GM19025 (cell line): ENCODE measurements around the gene GALNT1.

Source experiments
- ATAC-seq: cut with Tn5 transposase; IDR thresholded peaks from one replicate; pipeline ENCODE4 v1.9.1; 2021; ENCODE audit warnings: mild to moderate bottlenecking, low read depth, moderate library complexity; ENCODE audit not compliant: unreplicated experiment

The GALNT1 gene

DNA sequence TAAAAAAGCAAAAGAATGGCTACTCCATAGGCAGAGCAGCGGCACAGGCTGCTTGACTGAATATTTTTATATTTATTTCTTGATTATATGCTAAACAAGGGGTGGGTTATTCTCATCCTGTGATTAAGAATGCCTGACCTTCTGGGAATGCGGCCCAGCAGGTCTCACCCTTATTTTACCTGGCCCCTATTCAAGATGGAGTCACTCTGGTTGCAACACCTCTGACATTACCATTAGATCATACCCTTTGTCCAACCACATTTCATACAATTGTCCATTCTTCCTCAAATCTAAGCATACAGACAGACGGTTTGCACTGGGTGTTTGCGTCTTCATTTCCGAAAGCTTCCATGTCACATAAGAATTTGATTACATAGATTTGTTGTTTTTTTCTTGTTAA, 168.2 kb downstream of the GALNT1 start:
- no peak for ATAC-seq

DNA sequence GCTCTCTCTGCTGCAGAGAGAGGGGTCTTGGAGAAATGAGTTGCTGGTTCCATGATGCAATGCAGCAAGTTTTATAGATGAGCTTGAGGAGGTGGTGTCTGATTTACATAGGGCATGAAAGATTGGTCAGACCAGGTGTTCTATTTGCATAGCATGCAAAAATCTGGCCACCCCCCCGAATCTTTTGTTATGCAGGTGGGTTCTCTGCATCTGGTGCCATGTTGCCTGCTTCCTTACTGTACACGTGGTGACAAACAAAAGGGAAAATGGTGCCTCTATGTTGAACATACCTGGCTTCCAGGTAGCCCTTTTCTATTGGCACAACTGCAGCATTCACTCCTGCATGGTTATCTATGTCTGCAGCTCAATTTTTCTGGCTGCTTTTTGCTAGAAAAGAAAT, 169.4 kb downstream of the GALNT1 start:
- ATAC-seq, result no peak

DNA sequence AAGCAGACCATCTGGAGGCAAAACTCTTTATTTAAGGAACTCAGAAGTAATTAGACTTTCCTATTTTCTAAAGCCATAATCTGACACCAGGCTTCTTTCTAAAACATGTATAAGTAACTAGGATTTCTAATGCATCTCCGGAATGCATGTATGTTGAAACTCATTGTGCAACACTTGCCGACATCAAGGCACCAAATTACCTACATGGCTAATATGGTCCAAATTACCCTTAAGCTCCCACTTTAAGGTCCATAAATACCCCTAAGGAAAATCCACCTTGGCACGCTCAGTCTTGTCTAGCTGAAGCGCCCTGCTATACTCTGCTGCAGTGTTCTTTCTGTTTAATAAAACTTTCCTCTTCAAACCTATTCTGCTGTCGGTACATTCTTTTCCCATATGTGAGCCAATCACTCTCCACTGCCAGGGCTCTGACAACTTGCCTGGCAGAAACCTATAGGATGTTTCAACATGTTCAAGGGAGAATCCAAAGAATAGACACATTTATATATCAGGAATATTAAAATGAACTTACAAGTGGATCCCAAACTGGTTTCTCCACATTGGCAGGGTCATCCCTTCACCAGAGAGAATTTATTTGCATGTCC, 171.9 kb downstream of the GALNT1 start:
- ATAC-seq, result no peak

DNA sequence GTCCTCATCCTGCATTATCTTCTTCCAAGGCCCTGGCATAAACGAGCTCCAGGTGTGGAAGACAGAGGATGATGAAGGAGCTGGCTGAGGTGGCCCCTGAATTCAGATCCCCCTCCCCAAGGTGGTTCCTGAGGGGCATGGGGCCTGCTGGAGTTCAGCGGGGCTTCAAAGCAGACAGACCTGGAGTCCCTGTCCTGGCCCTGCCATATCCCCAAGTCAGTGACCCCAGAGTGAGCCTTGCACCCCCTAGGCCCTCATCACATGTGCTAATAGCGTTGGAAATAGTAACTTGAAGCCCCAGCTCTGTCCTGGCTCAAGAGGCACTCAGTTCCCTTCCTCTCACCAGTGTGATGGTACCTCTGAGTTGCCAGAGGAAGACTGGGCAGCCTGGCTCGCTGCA, 172.9 kb downstream of the GALNT1 start:
- ATAC-seq, result no peak

DNA sequence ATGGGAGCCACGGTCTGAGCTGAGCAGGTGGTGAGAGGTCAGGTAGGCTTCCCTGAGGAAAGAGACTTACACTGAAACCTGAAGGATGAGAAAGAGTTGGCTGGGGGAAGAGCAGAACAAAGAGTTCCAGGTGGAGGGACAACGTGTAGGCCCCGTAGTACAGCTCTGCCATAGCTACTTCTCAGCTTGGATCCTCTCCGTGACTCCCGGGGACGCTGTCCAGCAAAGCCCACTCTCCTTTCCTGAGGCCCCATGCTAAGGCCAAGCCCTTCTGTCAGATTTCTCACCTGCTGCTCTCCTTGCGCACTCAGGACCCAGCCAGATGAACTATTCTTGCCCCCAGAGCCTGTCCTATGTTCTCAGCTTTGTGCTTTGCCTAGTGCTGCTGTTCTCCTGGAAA, 173.8 kb downstream of the GALNT1 start:
- no peak for ATAC-seq

DNA sequence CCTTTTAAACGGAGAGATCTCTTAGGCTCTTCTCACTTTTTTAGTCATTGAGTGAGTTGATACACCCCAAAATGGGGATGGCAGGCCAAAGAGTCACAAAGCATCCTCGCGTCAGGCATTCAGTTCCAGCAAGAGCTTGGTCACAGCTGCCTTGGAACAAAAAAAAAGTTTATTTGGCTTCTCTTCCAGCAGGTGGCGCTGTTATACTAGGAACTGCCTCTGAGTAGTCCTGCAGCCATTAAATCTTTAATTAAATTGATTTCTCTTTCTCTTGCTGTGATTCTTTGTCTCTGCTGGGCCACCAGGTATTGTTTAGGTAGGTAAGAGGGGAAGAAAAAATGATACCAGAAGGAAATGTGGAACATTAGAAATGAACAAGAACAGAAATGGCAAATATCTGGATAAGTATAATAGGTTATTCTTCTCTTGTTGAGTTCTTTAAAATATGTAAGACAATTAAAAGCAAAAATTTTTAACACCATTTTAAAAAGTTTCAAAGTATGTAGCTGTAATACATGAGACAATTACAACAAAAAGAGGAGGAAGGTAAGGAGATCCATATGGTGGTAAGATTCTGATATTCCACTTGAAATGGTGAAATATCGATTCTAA, 175.1 kb downstream of the GALNT1 start:
- ATAC-seq, result no peak
